HG03354 (cell line): Measurements from ENCODE around the gene ZNF560.
A peak's percentile ranks its signal among the peaks of the same experiment; 100 is the strongest.
"Not testable (repeated sequence)": the region's sequence is repeated elsewhere in the genome, so short reads cannot be mapped to it uniquely, and the experiment has no call there.

ENCODE experiments used
- ATAC-seq: cut with Tn5 transposase; IDR thresholded peaks from one replicate; pipeline ENCODE4 v1.9.1; 2021; ENCODE audit warnings: mild to moderate bottlenecking; ENCODE audit not compliant: unreplicated experiment, poor library complexity, severe bottlenecking

The ZNF560 gene

DNA sequence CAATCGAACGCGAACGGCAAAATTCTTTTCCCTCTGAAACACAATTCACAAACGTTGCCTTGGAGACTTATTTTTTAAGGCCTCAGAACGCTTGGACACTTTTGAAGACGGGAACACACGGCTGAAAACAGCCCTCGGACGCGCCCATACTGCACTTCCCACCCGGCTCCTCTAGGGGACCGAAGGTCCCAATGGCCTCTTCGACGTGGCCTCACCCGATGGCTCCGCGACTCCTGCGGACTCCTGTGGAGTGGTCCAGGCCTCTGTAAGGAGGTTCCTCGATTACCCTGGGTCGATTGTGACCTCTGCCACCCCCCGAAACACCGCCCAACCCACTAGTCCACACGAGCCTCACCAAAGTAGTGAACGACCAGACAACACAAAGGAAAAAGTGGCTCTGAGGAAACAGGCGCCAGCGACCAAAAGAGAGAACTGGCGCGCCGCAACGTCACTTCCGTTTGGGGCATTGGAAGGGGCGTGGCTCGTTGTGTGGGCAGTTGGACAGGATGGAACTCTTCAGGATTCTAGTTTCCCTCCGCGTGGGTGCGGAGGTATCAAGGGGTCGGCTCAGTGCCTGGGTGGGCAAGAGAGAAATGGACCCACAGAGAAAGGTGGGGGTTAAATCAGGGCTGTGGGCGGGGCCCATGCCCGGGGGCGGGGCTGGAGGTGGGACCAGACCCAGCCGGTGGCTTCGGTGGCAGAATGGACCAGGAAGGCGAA, at the start of gene ZNF560:
Gene ZNF560, minus strand, starts transcription at position 434 of the 720 bp plus-strand sequence. CDS start 23,303 bp downstream, outside the sequence.
- no peak for ATAC-seq

DNA sequence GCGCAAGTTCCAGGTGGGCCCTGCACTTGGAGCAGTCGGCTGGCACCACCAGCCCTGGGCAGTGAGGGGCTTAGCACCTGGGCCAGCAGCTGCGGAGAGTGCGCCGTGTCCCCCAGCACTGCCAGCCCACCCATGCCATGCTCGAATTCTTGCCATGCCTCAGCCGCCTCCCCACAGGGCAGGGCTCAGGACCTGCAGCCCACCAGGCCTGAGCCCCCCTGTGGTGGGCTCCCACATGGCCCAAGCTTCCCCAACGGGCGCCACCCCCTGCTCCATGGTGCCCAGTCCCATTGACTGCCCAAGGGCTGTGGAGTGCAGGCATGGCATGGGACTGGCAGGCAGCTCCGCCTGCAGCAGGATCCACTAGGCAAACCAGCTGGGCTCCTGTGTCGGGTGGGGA, 49.5 kb upstream of the ZNF560 start:
- ATAC-seq: no peak

DNA sequence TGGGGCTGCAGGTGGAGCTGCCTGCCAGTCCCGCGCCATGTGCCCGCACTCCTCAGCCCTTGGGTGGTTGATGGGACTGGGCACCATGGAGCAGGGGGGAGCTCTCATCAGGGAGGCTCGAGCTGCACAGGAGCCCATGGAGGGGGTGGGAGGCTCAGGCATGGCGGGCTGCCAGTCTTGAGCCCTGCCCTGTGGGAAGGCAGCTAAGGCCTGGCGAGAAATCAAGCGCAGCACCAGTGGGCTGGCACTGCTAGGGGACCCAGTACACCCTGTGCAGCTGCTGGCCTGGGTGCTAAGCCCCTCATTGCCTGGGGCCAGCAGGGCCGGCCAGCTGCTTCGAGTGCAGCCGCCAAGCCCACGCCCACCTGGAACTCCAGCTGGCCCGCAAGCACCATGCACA, 42.9 kb upstream of the ZNF560 start:
- not testable (repeated sequence) for ATAC-seq

DNA sequence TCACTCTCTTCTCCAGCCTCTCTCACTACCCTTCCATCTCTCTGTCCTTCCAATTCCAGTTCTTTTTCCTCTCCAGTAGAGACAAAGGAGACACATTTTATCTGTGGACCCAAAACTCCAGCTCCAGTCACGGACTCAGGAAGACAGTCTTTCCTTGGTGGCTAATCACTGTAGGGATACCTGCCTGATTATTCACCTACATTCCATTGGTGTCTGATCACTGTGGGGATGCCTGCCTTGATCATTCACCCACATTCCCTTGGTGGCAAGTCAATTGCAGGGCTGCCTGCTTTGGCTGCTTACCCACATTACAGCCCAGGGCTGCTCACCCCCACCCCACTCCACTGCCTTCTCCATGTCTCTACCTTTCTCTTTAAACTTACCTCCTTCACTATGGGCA, 41.5 kb upstream of the ZNF560 start:
- ATAC-seq: not testable (repeated sequence)

DNA sequence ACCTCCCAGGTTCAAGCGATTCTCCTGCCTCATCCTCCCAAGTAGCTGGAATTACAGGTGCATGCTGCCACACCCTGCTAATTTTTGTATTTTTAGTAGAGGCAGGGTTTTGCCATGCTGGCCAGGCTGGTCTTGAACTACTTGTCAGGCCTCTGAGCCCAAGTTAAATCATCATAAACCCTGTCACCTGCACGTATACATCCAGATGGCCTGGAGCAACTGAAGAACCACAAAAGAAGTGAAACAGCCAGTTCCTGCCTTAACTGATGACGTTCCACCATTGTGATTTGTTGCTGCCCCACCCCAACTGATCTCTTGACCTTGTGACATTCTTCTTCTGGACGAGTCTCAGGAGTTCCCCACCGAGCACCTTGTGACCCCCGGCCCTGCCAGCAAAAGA, 40.8 kb upstream of the ZNF560 start:
- not testable (repeated sequence) for ATAC-seq

- peak; percentile 83 for ATAC-seq
Observed at GRCh38 chr19:9538183-9539058, 40.0 kb upstream of the ZNF560 start, which contains the start of gene ZNF426. TSS of gene ZNF426 (minus strand) at chr19:9538645. CDS start at chr19:9536232, 2,413 bp downstream.

- ATAC-seq: no peak
Observed at GRCh38 chr19:9535934-9536333, 37.5 kb upstream of the ZNF560 start.

DNA sequence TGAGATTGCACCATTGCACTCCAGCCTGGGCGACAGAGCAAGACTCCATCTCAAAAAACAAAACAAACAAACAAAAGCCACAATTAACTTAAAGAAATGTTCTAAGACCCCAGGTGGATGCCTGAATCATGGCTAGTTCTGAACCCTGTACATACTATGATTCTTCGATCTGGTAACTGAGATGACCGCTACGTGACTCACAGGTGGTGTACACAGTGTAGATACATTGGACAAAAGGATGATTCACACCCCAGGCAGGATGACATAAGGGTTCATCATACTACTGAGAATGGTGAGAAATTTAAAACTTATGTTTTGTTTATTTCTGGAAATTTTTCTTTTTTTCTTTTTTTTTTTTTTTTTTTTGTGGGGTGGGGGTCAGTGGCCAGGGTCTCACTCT, 33.5 kb upstream of the ZNF560 start:
- ATAC-seq: no peak

GRCh38 chr19:9528757-9529336, 30.4 kb upstream of the ZNF560 start:
- no peak for ATAC-seq

GRCh38 chr19:9523885-9524474, 25.6 kb upstream of the ZNF560 start:
- ATAC-seq: no peak

GRCh38 chr19:9507285-9507684, 8.9 kb upstream of the ZNF560 start:
- no peak for ATAC-seq

DNA sequence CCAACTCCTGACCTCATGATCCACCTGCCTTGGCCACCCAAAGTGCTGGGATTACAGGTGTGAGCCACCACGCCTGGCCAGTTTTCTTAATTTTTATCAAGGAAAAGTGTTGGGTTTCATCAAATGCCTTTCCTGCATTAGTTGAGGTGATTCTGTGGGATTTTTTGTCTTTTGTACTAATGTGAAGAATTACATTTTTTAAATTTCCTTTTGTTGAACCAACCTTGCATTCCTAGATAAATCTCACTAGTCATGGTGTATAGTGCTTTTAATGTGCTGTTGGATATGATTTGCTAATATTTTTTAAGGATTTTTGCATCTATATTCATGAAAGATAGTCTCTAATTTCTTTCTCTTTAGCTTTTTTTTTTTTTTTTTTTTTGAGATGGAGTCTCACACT, 2.4 kb upstream of the ZNF560 start:
- no peak for ATAC-seq

GRCh38 chr19:9494096-9494495, 4.3 kb downstream of the ZNF560 start:
- no peak for ATAC-seq

GRCh38 chr19:9487016-9487415, 11.4 kb downstream of the ZNF560 start:
- ATAC-seq: no peak

DNA sequence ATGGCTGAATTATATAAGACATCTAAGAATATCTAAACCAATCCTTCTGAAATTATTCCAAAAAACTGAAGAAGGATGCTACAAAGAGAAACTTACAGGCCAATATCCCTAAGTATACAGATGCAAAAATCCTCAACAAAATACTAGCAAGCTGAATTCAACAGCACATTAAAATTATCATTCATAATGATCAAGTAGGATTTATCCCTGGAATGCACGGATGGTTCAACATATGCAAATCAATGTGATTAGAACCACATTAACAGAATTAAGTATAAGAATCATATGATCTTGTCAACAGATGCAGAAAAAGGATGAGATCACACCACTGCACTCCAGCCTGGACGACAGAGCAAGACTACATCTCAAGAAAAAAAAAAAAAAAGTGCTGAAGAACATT, 13.3 kb downstream of the ZNF560 start:
- ATAC-seq: no peak

DNA sequence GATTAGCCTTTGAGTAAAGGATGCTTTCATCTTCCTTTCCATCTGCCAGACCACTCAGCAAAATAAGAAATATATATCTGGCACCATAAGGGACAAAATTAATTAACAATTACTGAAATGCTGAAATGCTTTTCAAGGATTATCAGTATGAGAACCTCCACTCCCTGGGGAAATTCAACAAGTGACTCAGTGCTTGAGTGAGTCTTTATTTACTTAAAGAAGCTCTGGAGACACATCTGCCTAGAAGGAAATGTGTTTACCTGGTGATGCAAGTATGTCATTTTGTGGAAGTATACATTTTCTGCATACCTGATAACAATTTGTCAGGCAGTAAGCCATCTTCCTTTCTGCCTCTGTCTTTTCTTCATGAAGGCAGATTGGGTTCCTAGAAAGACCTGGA, 23.4 kb downstream of the ZNF560 start:
- no peak for ATAC-seq

- no peak for ATAC-seq
Observed at GRCh38 chr19:9467161-9467560, 31.3 kb downstream of the ZNF560 start.

- no peak for ATAC-seq
Observed at GRCh38 chr19:9461938-9462337, 36.5 kb downstream of the ZNF560 start.

DNA sequence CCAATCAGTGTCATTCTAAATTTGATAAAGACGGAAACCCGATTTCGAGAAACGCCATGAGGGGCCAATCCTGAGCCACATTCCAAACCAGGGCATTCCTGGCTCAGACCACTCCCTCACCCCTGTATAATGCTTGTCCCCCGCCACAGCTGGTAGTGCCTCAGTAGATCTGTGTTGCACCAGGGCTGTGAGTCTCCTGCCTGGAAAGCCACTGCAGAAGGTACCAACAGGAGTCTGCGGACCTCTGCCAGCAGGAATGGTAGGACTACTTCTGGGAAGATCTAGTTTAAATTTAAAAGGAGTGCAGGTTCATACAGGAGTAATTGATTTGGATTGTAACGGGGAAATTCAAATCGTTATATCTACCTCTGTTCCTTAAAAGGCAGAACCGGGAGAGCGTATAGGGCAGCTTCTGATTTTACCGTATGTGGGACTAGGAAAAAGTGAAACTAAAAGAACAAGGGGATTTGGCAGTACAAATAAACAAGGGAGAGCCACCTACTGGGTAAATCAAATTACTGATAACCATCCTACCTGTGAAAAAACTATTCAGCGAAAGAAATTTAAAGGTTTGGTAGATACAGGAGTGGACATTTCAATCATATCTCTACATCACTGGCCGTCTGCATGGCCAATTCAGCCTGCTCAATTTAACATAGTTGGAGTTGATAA, 42.3 kb downstream of the ZNF560 start:
- ATAC-seq: no peak

GRCh38 chr19:9453953-9454352, 44.5 kb downstream of the ZNF560 start:
- no peak for ATAC-seq
